ENCODE data around the gene BCAS3. TPM values are rescaled to one million over a fixed set of nuclear protein-coding genes. Genes with fewer than 3 reads are reported as not detected.

BCAS3 gene
- polyA plus RNA-seq, 4 donors = 17.7 to 31.6 (median 28.4) TPM

DNA sequence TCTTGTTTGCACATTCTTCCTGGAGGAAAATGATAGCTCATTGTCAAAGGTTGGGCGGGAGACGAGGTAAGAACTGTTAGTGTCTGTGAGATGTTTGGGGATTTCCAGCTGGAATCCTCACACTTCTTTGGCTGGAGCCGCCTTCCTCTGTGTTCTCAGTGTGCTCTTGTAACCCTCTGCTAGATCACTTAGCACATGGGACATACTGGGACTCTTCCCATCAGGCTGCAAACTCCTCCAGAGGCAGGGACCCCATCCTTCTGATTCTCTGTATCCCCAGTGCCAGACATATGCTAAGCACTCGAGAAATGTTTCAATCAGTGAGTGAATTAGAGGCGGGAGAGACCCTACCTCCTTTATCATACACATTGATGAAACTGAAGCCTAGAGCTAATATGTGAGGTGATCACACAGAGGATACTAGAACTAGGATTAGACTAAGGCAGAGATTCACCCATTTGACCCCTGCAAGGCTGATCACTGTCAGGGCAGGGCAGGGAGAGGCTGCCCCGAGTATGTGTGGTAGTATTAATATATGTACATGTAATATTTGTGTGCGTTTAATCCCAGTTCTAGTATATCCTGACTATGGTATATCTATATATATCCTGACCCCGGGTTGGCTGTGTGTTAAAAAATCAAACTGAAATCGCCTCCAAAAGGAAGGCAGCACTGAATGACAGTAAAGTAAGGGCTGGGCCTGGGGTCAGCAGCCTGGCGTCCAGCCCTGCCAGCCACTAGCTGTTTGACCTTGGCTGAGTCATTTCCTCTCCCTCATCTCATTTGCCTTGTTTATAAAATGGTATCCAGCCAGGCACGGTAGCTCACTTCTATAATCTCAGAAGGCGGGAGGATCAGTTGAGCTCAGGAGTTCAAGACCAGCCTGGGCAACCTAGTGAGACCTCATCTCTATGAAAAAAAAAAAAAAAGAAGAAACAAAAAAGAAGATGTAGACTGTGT lies 646.5 kb downstream of the BCAS3 start:
- no peak for DNase-seq (ENCODE audit: low read depth in 4 of 4, low spot score in 3 of 4)

DNA sequence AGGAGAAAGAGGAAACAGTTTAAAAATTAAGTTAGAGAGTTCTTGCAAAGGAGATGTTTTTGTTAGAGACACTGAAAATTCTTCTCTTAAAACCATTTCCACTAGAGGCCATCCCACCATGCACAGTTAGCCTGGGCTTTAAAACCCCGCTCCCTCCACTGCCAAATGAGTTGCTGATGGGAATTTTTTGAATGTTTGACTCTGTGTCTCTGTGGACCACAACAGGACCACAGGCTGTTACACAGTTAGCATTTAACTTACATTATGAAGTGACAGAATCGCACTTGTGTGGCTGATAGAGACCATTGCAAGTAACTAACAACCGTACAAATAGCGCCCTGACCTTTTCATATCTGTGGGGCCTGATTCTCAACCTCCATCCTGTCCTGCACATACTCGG lies 647.3 kb downstream of the BCAS3 start:
- DNase-seq (ENCODE audit: low read depth in 4 of 4, low spot score in 3 of 4) = no peak

DNA sequence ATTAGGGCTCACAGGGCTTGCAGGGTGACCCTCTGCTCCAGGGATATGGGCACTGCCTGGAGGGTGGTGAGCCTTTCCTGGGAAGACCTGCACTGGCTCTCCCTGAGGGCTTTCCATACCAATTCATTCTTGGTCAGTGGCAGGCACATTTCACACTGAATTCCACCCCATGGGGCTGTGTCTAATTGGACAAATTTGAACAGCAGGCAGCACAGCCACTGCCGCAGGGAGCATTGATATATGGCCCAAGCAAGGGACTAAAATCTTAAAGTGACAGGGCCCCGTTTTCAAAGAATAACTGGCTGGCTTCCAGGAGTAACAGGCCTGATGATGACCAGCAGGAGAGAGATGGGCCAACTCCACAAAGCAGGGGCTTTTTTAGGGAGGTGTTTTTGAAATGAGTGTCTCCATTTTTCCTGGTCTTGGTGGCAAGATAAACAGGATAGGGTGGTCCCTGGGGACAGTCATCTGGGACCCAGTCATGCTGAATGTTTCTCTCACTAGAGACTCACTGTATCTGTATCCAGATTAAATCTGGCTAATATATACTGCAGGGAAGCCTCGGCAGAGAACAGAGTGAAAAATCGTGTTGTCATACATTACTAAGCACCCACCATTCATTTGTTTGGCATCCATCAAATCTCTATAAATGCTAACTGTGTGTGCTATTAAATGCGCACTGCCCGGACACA lies 647.9 kb downstream of the BCAS3 start:
- no peak for DNase-seq (ENCODE audit: low read depth in 4 of 4, low spot score in 3 of 4)

GRCh38 chr17:61326330-61326729 lies 648.7 kb downstream of the BCAS3 start:
- no peak for DNase-seq (ENCODE audit: low read depth in 4 of 4, low spot score in 3 of 4)

GRCh38 chr17:61328351-61328750 lies 650.7 kb downstream of the BCAS3 start:
- no peak for DNase-seq (ENCODE audit: low read depth in 4 of 4, low spot score in 3 of 4)

GRCh38 chr17:61330174-61331150 lies 652.8 kb downstream of the BCAS3 start:
- DNase-seq (ENCODE audit: low read depth in 4 of 4, low spot score in 3 of 4) = no peak

- DNase-seq (ENCODE audit: low read depth in 4 of 4, low spot score in 3 of 4) = no peak
Measured at GRCh38 chr17:61331178-61331577, 653.5 kb downstream of the BCAS3 start.

GRCh38 chr17:61331886-61332285 lies 654.2 kb downstream of the BCAS3 start:
- no peak for DNase-seq (ENCODE audit: low read depth in 4 of 4, low spot score in 3 of 4)

GRCh38 chr17:61333136-61333535 lies 655.5 kb downstream of the BCAS3 start:
- no peak for DNase-seq (ENCODE audit: low read depth in 4 of 4, low spot score in 3 of 4)

DNA sequence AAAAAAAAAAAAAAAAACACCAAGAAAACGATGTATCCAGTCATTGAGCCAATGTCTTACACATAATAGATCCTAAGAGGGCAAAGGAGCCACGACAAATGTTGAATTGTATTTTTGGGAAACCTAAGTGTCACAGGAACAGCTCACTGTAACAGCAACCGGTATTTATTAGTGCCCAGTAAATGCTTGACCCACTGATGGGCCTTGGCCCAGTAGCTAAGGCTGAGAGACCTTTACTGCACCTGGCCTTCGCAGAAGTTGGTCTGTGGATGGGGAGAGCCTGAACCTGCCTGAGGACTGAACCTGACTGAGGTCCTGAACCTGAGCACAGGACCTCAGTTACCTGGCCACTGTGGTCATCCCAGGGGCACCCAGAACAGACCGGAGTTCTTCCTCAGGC lies 657.0 kb downstream of the BCAS3 start:
- DNase-seq (ENCODE audit: low read depth in 4 of 4, low spot score in 3 of 4) = no peak

- no peak for DNase-seq (ENCODE audit: low read depth in 4 of 4, low spot score in 3 of 4)
Measured at GRCh38 chr17:61335105-61335844, 657.6 kb downstream of the BCAS3 start.

- DNase-seq (ENCODE audit: low read depth in 4 of 4, low spot score in 3 of 4) = no peak
Measured at GRCh38 chr17:61335845-61336655, 658.4 kb downstream of the BCAS3 start.

DNA sequence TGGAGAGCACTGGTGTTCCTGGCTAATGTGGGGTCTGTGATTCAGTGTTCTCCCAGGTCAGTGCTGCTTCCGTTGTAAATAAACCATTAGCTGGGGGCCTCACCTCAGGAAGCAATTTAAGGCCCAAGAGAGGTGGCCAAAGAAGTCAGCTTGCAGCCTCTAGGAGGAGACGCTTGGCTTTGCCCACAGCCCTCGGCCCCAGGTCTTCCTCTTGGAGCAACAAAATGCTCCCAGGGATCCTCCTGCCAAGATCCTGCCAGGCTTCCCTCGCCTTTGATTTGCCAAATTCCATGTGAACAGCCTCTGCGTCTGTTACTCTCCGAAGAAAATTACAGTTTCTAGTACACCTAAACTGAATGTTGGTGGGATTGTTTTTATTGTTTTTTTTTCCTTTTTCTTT lies 659.6 kb downstream of the BCAS3 start:
- no peak for DNase-seq (ENCODE audit: low read depth in 4 of 4, low spot score in 3 of 4)

DNA sequence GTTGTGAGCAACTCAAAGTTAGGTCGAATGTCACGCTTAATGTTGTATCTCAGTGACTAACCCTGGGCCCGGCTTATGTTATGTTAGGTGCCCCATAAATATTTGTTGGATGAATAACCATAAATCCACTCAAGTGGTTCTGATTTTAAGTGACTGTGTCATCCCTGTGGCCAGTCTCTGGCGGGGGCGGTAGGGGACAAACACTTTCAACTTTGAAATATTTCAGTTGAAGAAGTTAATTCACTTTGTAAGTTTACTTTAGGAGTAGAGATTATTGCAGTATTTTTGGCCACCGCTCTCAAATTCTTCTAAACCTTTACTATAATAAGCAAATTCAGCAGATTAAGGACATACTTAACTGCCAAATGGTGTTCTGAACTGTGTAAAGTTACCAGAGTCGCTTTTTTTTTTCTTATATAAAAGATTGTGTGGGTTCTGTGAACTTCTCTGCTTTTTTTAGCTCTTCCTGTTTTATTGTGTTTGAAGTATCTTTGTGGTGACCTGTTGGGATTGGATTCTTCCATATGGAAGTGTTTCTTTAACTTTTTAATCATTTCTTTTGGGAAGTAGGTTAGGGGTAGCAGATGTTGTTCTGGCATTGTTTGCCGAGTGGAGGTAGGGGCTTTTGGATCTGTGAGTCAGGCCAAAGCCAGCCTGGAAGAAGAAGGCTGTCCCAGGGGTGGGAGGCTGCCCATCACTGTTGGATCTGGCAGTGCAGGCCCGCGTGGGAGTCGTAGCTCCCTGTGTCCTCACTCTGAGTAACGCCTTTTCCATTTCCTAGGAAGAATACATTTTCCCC lies 660.5 kb downstream of the BCAS3 start:
- no peak for DNase-seq (ENCODE audit: low read depth in 4 of 4, low spot score in 3 of 4)

- no peak for DNase-seq (ENCODE audit: low read depth in 4 of 4, low spot score in 3 of 4)
Measured at GRCh38 chr17:61338874-61339478, 661.3 kb downstream of the BCAS3 start.

GRCh38 chr17:61340431-61341209 lies 663.0 kb downstream of the BCAS3 start:
- no peak for DNase-seq (ENCODE audit: low read depth in 4 of 4, low spot score in 3 of 4)

- DNase-seq (ENCODE audit: low read depth in 4 of 4, low spot score in 3 of 4) = no peak
Measured at GRCh38 chr17:61343576-61343975, 665.9 kb downstream of the BCAS3 start.

Data from left renal pelvis (tissue), 4 donors.